Measurements from ENCODE around the gene CEACAM20. TPM values are rescaled to one million over a fixed set of nuclear protein-coding genes. Genes with fewer than 3 reads are reported as not detected.
A peak's percentile ranks its signal among the peaks of the same experiment; 100 is the strongest.

CEACAM20 gene
- total and polyA plus RNA-seq, 7 donors = 0.03 TPM; not detected in 6

DNA sequence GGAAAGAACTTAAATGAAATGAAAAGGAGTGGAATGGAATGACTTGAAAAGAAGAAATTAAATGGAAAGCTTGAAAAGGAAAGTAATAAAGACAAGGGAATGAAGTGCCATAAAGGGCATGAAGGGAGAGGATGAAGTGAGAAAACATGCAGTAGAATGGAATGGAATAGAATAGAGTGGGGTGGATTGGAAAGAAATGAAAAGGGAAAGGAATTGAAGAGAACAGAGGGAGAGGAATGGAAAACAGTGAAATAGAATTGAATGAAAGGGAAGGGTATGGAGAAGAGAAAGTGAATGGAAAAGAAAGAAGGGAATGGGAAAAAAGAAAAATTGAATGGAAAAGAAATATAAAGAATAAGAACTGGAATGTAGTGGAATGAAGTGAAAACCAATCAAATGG is 20.0 kb downstream of the CEACAM20 start:
- Histone ChIP-seq H3K4me1 (no peaks in the 10 kb centered on the region), H3K9me3 (peaks cover 5% of the 10 kb centered on the region), H3K36me3 (ENCODE audit: insufficient read depth in 1 of 2, low read depth in 1 of 2) (no peaks in the 10 kb centered on the region), H3K4me3 (no peak overlapping the region), H3K27me3 (ENCODE audit: insufficient read depth in 3 of 3, low read length in 2 of 3) (peaks cover 0 to 14% (median 0%) of the 10 kb centered on the region in 3 donors), H3K27ac (no peak overlapping the region)
- ATAC-seq = no peak
- TF ChIP-seq, protein P1, sequence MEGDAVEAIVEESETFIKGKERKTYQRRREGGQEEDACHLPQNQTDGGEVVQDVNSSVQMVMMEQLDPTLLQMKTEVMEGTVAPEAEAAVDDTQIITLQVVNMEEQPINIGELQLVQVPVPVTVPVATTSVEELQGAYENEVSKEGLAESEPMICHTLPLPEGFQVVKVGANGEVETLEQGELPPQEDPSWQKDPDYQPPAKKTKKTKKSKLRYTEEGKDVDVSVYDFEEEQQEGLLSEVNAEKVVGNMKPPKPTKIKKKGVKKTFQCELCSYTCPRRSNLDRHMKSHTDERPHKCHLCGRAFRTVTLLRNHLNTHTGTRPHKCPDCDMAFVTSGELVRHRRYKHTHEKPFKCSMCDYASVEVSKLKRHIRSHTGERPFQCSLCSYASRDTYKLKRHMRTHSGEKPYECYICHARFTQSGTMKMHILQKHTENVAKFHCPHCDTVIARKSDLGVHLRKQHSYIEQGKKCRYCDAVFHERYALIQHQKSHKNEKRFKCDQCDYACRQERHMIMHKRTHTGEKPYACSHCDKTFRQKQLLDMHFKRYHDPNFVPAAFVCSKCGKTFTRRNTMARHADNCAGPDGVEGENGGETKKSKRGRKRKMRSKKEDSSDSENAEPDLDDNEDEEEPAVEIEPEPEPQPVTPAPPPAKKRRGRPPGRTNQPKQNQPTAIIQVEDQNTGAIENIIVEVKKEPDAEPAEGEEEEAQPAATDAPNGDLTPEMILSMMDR (IDR thresholded peaks at IDR 0.05) = no peak
- no peak for DNase-seq
- intact Hi-C loops (cut with DNase I) = no loop called here

DNA sequence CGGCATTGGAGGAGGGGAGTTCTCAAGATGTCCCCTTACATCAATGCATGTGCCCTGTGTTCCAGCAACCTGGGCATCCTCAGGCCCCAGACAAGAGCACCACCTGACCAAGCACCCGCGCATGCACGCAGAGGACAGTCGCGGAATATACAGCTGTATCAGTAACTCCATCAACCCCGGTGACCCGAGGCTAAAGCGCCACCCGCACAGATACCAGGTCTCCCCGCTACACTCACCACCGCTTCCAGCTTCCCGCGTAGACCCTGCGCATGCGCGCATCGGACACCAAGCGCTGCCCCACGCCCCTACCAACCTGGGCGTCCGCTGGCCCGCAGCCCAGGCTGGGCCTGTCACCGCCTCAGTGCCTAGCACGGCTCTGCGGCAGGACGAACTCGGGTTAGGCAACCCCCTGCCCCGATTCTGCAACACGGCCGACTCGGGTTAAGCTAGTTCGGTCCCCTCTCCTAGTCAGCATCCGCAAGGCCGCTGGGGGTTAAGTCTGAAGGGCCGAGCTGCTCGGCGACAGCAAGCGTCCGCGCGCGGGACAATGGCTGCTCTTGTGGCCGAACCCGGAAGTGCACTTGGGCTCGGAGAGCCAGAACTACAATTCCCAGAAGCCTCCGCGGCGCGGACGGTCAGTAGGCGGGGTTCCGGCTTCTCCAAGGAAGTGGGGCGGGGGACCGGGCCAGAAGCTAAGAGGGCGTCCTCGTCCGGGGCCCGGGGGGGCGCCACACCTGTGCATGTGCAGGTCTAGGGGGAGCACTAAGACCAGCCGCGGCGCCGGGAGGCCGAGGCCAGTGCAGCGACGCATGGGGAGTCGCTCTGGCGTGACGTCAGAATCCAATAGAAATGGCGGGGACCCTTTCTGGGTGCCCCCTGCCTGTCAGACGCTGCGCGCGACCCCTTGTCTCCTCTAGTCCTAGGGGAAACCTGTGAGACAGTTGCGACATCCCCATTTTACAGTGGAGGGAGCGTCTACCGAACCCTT is 29.2 kb downstream of the CEACAM20 start, which contains the start of gene ZNF180:
ZNF180 (minus strand) TSS at position 561 of the 988 bp plus-strand sequence. CDS start 3,188 bp downstream, outside the sequence.
- whole genome bisulfite sequencing, 3 donors = 0 to 1% (median 1%) methylated on average over 57 to 78 of the region's 78 CpGs
- intact Hi-C loops (cut with DNase I) = no loop called here
- peaks cover 5% of the 10 kb centered on the region for H3K4me1 ChIP-seq
- ATAC-seq (peak; percentile 98 to 99 (median 99)), DNase-seq (peak; percentile 94 to 97)
- H3K27ac ChIP-seq = peak within 1 kb of the TSS; percentile 82
- H3K4me3 ChIP-seq = peak within 1 kb of the TSS; percentile 89
- TF ChIP-seq, protein P1 (IDR thresholded peaks at IDR 0.05) = peak; percentile 64
- no peaks in the 10 kb centered on the region for H3K27me3 ChIP-seq (ENCODE audit: insufficient read depth in 3 of 3, low read length in 2 of 3)
- H3K36me3 ChIP-seq (ENCODE audit: insufficient read depth in 1 of 2, low read depth in 1 of 2) = peaks cover 6 to 21% of the 10 kb centered on the region in 2 donors
- H3K9me3 ChIP-seq = peaks cover 46% of the 10 kb centered on the region

DNA sequence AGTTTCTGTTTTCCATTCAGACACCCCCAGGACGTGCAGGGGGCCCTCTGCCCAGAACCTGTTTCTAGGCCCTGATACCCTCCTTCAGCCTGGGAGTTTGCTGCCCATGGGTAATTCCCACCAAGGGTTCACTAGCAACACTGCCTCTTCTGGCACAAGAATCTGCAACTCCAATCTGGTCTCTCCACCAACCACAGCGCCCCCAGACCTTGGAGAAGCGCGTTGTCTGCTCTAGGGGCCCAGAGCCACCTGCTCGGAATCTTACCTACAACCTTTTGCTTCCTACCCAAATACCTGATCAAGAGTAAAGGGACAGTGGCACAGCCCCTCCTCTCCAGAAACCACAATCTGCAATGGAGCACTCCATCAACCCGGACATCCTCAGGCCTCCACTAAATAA is 29.9 kb downstream of the CEACAM20 start:
- DNase-seq = no peak
- Histone ChIP-seq H3K27me3 (ENCODE audit: insufficient read depth in 3 of 3, low read length in 2 of 3) (no peaks in the 10 kb centered on the region), H3K27ac (no peak overlapping the region), H3K36me3 (ENCODE audit: insufficient read depth in 1 of 2, low read depth in 1 of 2) (peaks cover 12 to 26% of the 10 kb centered on the region in 2 donors), H3K4me3 (peak overlapping the region; percentile 89), H3K9me3 (peaks cover 52% of the 10 kb centered on the region), H3K4me1 (peaks cover 5% of the 10 kb centered on the region)
- intact Hi-C loops (cut with DNase I) = no loop called here
- WGBS, 3 donors = 19 to 22% (median 21%) methylated on average over 6 of the region's 6 CpGs
- TF ChIP-seq, protein P1 (IDR thresholded peaks at IDR 0.05) = no peak
- ATAC-seq = no peak

DNA sequence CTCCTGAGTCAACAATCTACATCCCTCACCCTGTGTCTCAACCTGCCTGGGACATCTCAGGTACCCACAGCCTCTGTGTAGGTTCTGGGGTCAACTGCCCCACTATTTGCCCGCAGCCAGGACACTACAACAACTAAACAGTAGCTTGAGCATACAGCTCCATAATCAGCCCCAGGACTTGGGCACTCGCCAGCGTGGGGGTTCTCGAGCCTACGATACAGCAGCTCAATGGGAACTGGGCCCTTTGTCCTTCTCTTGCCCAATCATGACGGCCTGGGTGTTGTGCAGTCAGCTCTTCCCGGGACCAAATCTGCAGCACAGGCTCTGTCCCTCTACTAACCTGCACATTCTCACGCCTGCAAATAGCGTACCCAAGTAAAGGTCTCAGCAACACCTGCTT is 30.5 kb downstream of the CEACAM20 start:
- Histone ChIP-seq H3K9me3 (peaks cover 58% of the 10 kb centered on the region), H3K36me3 (ENCODE audit: insufficient read depth in 1 of 2, low read depth in 1 of 2) (peaks cover 13 to 32% of the 10 kb centered on the region in 2 donors), H3K4me3 (peak overlapping the region; percentile 89), H3K27me3 (ENCODE audit: insufficient read depth in 3 of 3, low read length in 2 of 3) (no peaks in the 10 kb centered on the region), H3K4me1 (peaks cover 5% of the 10 kb centered on the region), H3K27ac (no peak overlapping the region)
- ATAC-seq (no peak), DNase-seq (no peak)
- TF ChIP-seq, protein P1 (IDR thresholded peaks at IDR 0.05) = no peak
- 94 to 97% (median 97%) methylated on average over 9 of the region's 9 CpGs for WGBS, 3 donors
- intact Hi-C loops (cut with DNase I) = no loop called here

All from psoas muscle (tissue), 8 donors.